Right lobe of liver (tissue), 6 donors: ENCODE results near the gene TMCC2. TPM values are rescaled to one million over a fixed set of nuclear protein-coding genes. Genes with fewer than 3 reads are reported as not detected.

ENCODE experiments used
- ATAC-seq, 4 donors: fragments of 200-7000 bp; cut with Tn5 transposase; one replicate each; pipeline ENCODE4 v1.9.1; 2020; ENCODE audit warnings: mild to moderate bottlenecking in 4 of 4, moderate library complexity in 4 of 4
- DNase-seq, 3 donors: peaks; one replicate each; pipeline ENCODE4 v3.0.0-alpha.2; 2020
- H3K27ac ChIP-seq, 3 donors: fragments of 200-600 bp; one replicate each; pipeline ENCODE4 v1.8.0; 2022
- H3K27me3 ChIP-seq, 2 donors: fragments of 200-600 bp; one replicate each; pipeline ENCODE4 v1.8.0; 2022
- H3K36me3 ChIP-seq, 4 donors: fragments of 200-600 bp; sonication (generic) in 1 of 4; one replicate each; pipeline versions ENCODE4 v1.5.1 to v1.8.0; 2017 to 2022; ENCODE audit warnings: control low read depth in 1 of 4
- H3K4me1 ChIP-seq, 4 donors: fragments of 200-600 bp; sonication (generic) in 1 of 4; one replicate each; pipeline versions ENCODE4 v1.5.1 to v1.8.0; 2017 to 2022; ENCODE audit warnings: control low read depth in 1 of 4
- H3K4me3 ChIP-seq, 3 donors: fragments of 200-600 bp; one replicate each; pipeline ENCODE4 v1.8.0; 2022
- H3K9me3 ChIP-seq, 4 donors: fragments of 200-600 bp; sonication (generic) in 1 of 4; one replicate each; pipeline versions ENCODE4 v1.5.1 to v1.8.0; 2017 to 2022; ENCODE audit warnings: control low read depth in 1 of 4
- POLR2A ChIP-seq: fragments of 450-650 bp; IDR thresholded peaks from one replicate; pipeline ENCODE4 v1.6.1; 2017; ENCODE audit warnings: antibody characterized with exemption, mild to moderate bottlenecking
- WGBS: methylation state at CpG from one replicate; pipeline ENCODE4 v1.1.6; 2018; ENCODE audit warnings: low coverage, low lambda C conversion rate; ENCODE audit not compliant: insufficient coverage; ENCODE audit errors: missing lambda C conversion rate; 5-methylcytosine and 5-hydroxymethylcytosine counted together
- intact Hi-C, 2 donors: fragments of 100-400 bp; cut with DNase I; formaldehyde crosslinking; loops; one replicate each; pipeline versions ENCODE4 v1.11.2 to v1.14.1; 2022
- total RNA-seq, 6 experiments: library from RNA; depleted of rRNA in 2 of 6; stranded (reverse); fragments of >200 nt in 2 of 6; fragmentation: NEBNext Ultra II Directional in 3 of 6; extraction: Animal tissue kit (Norgen Biotek cat#: 25700) in 3 of 6; gene quantifications; one replicate each; pipeline versions ENCODE4 v1.1.0 to v1.2.4, GENCODE V29; 2016 to 2023
- TF ChIP-seq, protein P1 (sequence below), 4 donors: fragments of 200-600 bp in 3 of 4; fragments of 450-650 bp in 1 of 4; IDR thresholded peaks; one replicate each; pipeline versions ENCODE4 v1.5.1 to v1.8.0; 2016 to 2022; ENCODE audit warnings: antibody characterized with exemption in 4 of 4, mild to moderate bottlenecking in 2 of 4
- donor health status: DM: no; HTN: yes; CAD: no.
- donor health status: DM: no; HTN: no; CAD: no.
- donor health status: DM: no; HTN: no; CAD: no.
- donor health status: DM: no; HTN: yes; CAD: no.
- donor health status: DM: no; HTN: yes; CAD: no.

TMCC2 gene
- total RNA-seq, 6 experiments from 2014 or later, result 0.14 to 5.9 (median 0.30) TPM

DNA sequence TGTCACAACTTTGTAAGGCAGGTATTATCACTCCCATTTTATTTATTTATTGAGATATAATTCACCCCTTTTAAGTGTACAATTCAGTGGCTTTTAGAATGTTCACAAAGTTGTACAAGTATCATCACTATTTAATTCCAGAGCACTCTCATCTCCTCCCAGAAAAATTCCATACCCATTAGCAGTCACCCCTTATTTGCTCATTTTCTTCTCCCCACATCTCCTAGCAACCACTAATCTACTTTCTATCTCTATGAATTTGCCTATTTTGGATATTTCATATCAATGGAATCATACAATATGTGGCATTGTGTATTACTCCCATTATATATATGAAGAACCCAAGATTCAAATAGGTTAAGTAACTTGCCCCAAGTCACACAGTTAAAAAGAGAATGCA, 23.2 kb upstream of the TMCC2 start:
- ATAC-seq (no peak), DNase-seq (no peak)
- no peak for TF ChIP-seq POLR2A
- TF ChIP-seq, protein P1, sequence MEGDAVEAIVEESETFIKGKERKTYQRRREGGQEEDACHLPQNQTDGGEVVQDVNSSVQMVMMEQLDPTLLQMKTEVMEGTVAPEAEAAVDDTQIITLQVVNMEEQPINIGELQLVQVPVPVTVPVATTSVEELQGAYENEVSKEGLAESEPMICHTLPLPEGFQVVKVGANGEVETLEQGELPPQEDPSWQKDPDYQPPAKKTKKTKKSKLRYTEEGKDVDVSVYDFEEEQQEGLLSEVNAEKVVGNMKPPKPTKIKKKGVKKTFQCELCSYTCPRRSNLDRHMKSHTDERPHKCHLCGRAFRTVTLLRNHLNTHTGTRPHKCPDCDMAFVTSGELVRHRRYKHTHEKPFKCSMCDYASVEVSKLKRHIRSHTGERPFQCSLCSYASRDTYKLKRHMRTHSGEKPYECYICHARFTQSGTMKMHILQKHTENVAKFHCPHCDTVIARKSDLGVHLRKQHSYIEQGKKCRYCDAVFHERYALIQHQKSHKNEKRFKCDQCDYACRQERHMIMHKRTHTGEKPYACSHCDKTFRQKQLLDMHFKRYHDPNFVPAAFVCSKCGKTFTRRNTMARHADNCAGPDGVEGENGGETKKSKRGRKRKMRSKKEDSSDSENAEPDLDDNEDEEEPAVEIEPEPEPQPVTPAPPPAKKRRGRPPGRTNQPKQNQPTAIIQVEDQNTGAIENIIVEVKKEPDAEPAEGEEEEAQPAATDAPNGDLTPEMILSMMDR (IDR thresholded peaks at IDR 0.05), result no peak
- H3K4me3 ChIP-seq, result no peak overlapping the region
- H3K27ac ChIP-seq, result no peak overlapping the region
- intact Hi-C loops, result no loop called here
- H3K9me3 ChIP-seq, result no peaks in the 10 kb centered on the region
- H3K36me3 ChIP-seq, result no peaks in the 10 kb centered on the region
- H3K27me3 ChIP-seq, result no peaks in the 10 kb centered on the region
- peaks cover 0 to under 1% (median 0%) of the 10 kb centered on the region in 4 donors for H3K4me1 ChIP-seq

DNA sequence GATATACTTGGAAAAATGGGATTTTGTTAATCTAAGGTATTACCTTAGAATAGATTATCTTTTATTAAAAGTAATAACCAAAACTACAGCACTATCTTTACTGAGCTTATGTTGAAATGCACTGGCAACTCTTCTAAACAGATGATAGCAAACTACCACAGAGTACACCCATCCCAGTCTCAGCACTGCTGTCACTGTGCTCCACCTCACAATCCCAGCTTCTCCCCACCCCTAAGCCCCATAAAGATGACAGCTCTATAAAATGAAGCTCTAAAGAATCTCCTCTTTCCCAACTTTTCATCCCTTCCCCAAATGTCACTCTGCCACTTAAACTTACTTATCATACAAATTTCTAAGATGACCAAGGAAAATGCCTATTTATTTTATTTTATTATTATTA, 22.7 kb upstream of the TMCC2 start:
- TF ChIP-seq, protein P1 (IDR thresholded peaks at IDR 0.05), result no peak
- no peak for TF ChIP-seq POLR2A
- intact Hi-C loops, result no loop called here
- Histone ChIP-seq H3K9me3 (no peaks in the 10 kb centered on the region), H3K36me3 (no peaks in the 10 kb centered on the region), H3K27me3 (no peaks in the 10 kb centered on the region), H3K4me1 (peaks cover 0 to 5% (median 0%) of the 10 kb centered on the region in 4 donors), H3K27ac (no peak overlapping the region), H3K4me3 (no peak overlapping the region)
- no peak for DNase-seq
- ATAC-seq, result no peak

DNA sequence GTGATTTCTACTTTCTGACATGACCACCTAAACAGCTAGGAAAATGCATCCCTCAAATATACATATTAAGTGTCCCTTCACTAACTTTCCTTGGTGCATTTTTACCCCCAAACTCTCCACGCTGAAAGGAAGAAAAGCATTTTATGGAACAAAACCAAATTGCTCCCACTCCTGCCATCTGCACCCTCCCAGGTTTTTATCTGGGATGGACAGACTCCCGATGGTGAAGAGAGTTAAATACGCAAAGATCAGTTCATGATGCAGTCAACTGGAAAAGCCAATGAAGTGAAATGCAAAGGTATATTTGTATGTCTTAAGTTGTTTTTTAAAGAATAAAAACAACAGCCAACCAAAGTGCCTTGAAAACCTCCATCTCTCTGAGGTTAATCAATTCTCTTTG, 18.9 kb upstream of the TMCC2 start:
- Histone ChIP-seq H3K9me3 (no peaks in the 10 kb centered on the region), H3K27me3 (no peaks in the 10 kb centered on the region), H3K27ac (no peak overlapping the region), H3K4me1 (peaks cover 0 to 10% (median 0%) of the 10 kb centered on the region in 4 donors), H3K4me3 (no peak overlapping the region), H3K36me3 (no peaks in the 10 kb centered on the region)
- TF ChIP-seq, protein P1 (IDR thresholded peaks at IDR 0.05), result no peak
- no peak for TF ChIP-seq POLR2A
- 86% methylated on average over 3 of the region's 3 CpGs for WGBS
- DNase-seq, result no peak
- intact Hi-C loops, result no loop called here
- no peak for ATAC-seq

DNA sequence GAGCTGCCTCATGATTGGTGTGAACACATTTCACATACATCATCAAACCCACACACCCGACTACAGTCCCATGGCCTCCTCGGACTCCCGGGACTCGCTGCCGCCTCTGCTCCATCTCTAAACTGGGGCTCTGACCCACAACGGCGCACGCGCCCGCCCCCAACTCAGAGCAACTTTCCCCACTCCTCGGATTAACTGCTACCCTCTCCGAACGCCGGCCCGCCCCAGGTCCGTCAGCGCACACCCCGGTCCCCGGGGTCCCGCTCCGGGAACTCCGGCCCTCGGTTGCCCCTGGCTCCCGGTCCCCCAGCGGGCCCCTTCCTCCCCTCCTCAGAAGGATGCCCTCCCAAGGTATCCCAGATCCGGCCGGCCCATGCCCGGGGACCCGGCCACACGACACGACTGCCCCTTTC, 17.0 kb upstream of the TMCC2 start:
- H3K4me1 ChIP-seq, result peaks cover 0 to 10% (median 0%) of the 10 kb centered on the region in 4 donors
- no peaks in the 10 kb centered on the region for H3K27me3 ChIP-seq
- no peaks in the 10 kb centered on the region for H3K9me3 ChIP-seq
- WGBS, result 2% methylated on average over 27 of the region's 31 CpGs
- intact Hi-C loops, result no loop called here
- TF ChIP-seq POLR2A, result no peak
- TF ChIP-seq, protein P1 (IDR thresholded peaks at IDR 0.05), result no peak
- no peak for DNase-seq
- peak overlapping the region; percentile 79 to 95 (median 94) for H3K4me3 ChIP-seq
- peak overlapping the region; percentile 90 to 92 (median 91) for H3K27ac ChIP-seq
- no peaks in the 10 kb centered on the region for H3K36me3 ChIP-seq
- peak in 2 of 4 donors; percentile 10 for ATAC-seq
